Activated naive CD4-positive, alpha-beta T cell treated with anti-CD3 and anti-CD28 coated beads, Interleukin-2, amount 50 U/mL, for 72 hours (primary cell): Measurements from ENCODE around the gene BABAM2. TPM values are rescaled to one million over a fixed set of nuclear protein-coding genes. Genes with fewer than 3 reads are reported as not detected.

Source experiments
- ATAC-seq, 2 donors: fragments of 150-1000 bp; cut with Tn5 transposase; 2 replicates each; pipeline ENCODE4 v1.10.0; 2021; ENCODE audit warnings: mild to moderate bottlenecking in 2 of 2, moderate library complexity in 2 of 2
- DNase-seq, 2 donors: peaks; one replicate each; pipeline ENCODE4 v3.0.0; 2021 to 2022; ENCODE audit warnings: low spot score in 2 of 2
- H3K27ac Mint-ChIP-seq, 2 donors: one replicate each; pipeline ENCODE4 v1.8.0; 2022; ENCODE audit warnings: mild to moderate bottlenecking in 2 of 2, mixed read lengths in 2 of 2
- H3K36me3 Mint-ChIP-seq, 2 donors: one replicate each; pipeline ENCODE4 v1.8.0; 2022; ENCODE audit warnings: mixed read lengths in 2 of 2
- H3K9me3 Mint-ChIP-seq, 2 donors: one replicate each; pipeline ENCODE4 v1.8.0; 2022; ENCODE audit warnings: mixed read lengths in 2 of 2
- total RNA-seq, 2 donors: library from RNA; stranded (reverse); gene quantifications; one replicate each; pipeline ENCODE4 v1.2.3, GENCODE V29; 2022

The BABAM2 gene
- total RNA-seq, 2 donors from 2014 or later = 45.2 to 59.8 TPM

GRCh38 chr2:27891673-27892105, 1.2 kb downstream of the BABAM2 start:
- peaks cover 5 to 9% of the 10 kb centered on the region in 2 donors for H3K9me3 Mint-ChIP-seq
- H3K36me3 Mint-ChIP-seq = peaks cover 29 to 63% of the 10 kb centered on the region in 2 donors
- no peak for ATAC-seq

DNA sequence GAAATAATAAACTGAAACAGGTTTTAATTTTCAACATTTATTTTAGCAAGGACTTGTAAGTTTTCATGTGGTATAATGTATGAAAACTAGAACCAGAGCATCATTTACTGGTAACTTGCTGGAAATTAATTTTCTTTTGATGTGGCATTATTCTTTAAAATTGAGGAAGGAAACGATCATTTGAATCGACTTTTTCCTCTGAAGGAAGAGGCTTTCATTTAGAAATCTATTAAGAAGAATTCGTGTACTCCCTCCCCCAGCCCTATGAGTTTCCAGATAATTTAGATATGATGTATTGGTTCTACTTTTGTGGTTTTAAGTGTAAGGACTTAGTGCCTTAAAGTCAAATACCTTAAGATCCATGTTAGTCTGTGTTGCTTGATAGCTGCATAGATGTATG, 2.5 kb downstream of the BABAM2 start:
- Mint-ChIP-seq H3K9me3 (peaks cover 5 to 9% of the 10 kb centered on the region in 2 donors), H3K36me3 (peaks cover 35 to 76% of the 10 kb centered on the region in 2 donors), H3K27ac (peak overlapping the region; percentile 79 to 97)
- ATAC-seq (no peak), DNase-seq (no peak)

More at GRCh38 chr2:27891673-27892105, 1.2 kb downstream of the BABAM2 start:
- H3K27ac Mint-ChIP-seq = peak overlapping the region; percentile 97 to 99
- no peak for DNase-seq

- peaks cover 0 to 4% of the 10 kb centered on the region in 2 donors for H3K9me3 Mint-ChIP-seq
- peak overlapping the region in 1 of 2 donors; percentile 75 for H3K27ac Mint-ChIP-seq
- H3K36me3 Mint-ChIP-seq = peaks cover 28 to 65% of the 10 kb centered on the region in 2 donors
- peak in 1 of 2 donors; percentile 36 for ATAC-seq
- DNase-seq = no peak
Observed at GRCh38 chr2:27897717-27898116, 7.2 kb downstream of the BABAM2 start.

GRCh38 chr2:27901234-27901633, 10.7 kb downstream of the BABAM2 start:
- no peak overlapping the region for H3K27ac Mint-ChIP-seq
- peaks cover 27 to 67% of the 10 kb centered on the region in 2 donors for H3K36me3 Mint-ChIP-seq
- peaks cover 4 to 16% of the 10 kb centered on the region in 2 donors for H3K9me3 Mint-ChIP-seq
- DNase-seq = no peak
- ATAC-seq = peak; percentile 65 to 72

GRCh38 chr2:27902098-27902497, 11.6 kb downstream of the BABAM2 start:
- peak; percentile 69 to 94 for ATAC-seq
- H3K27ac Mint-ChIP-seq = peak overlapping the region in 1 of 2 donors; percentile 97
- peaks cover 19 to 67% of the 10 kb centered on the region in 2 donors for H3K36me3 Mint-ChIP-seq
- no peak for DNase-seq
- H3K9me3 Mint-ChIP-seq = peaks cover 4 to 16% of the 10 kb centered on the region in 2 donors

DNA sequence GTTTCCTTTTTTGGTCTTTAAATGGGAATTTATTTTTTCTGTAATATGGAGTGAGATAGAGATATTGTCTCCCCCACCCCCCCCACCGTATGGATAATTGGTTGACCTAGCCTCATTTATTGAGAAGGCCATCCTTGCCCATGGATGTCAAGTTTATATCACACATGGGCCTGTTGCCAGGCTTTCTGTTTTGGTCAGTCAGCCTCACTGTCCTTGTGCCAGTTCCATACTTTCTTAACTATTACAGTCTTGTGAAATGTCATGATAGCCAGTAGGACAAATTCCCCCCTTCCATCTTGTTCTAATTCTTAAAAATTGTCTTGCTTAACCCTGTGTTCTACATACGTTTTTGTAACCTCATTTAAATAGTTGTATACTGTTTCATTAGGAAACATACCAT, 12.5 kb downstream of the BABAM2 start:
- no peak for ATAC-seq
- Mint-ChIP-seq H3K36me3 (peaks cover 16 to 64% of the 10 kb centered on the region in 2 donors), H3K9me3 (peaks cover 4 to 16% of the 10 kb centered on the region in 2 donors), H3K27ac (peak overlapping the region in 1 of 2 donors; percentile 45)
- no peak for DNase-seq

DNA sequence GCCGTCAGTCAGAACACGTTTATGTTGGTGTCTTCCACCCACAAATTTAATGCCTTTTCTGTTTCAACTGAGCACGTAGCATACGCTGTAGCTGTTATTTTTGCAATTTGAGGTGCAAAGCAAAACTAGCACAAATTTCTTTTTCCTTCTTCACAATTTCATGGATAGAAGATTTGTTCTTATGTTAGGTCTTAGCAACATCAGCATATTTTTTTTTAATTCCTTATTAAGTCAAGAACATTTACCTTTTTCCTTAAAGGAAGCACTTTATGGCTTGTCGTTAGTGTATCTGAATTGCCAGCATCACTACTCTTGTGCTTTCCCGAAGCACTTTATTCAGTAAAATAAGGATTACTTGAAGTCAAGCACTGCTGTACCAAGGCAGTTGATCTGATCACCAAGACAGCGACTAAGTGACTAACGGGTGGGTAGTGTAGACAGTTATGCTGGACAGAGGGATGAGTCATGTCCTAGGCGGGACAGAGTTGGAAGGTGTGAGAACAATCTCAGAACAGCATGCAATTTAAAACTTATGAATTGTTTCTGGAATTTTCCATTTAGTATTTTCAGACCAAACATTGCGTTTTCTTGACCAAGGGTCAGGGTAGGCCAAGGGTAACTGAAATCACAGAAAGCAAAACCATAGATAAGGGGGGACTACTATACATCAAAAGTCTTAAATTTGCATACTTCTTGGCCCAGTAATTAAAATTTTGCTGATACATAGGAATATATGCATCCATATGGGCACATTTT, 13.3 kb downstream of the BABAM2 start:
- Mint-ChIP-seq H3K9me3 (peaks cover 4 to 16% of the 10 kb centered on the region in 2 donors), H3K36me3 (peaks cover 9 to 63% of the 10 kb centered on the region in 2 donors), H3K27ac (no peak overlapping the region)
- DNase-seq = no peak
- ATAC-seq = peak in 1 of 2 donors; percentile 64

DNA sequence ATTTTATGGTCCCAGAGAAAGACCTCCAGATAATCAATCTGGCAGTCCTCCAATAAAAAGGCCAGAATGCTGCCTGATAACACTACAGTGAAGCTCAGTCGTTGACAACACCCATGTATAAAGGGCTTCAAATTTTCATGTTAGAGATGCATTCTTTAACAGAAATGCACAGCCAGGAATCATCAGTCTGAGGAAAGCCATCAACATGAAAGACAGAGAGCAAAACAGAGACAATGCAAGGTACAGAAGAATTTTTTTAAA, 13.8 kb downstream of the BABAM2 start:
- DNase-seq = no peak
- ATAC-seq = no peak
- Mint-ChIP-seq H3K36me3 (peaks cover 9 to 65% of the 10 kb centered on the region in 2 donors), H3K9me3 (peaks cover 4 to 16% of the 10 kb centered on the region in 2 donors), H3K27ac (no peak overlapping the region)

- Mint-ChIP-seq H3K36me3 (peaks cover 9 to 68% of the 10 kb centered on the region in 2 donors), H3K9me3 (peaks cover 4 to 16% of the 10 kb centered on the region in 2 donors), H3K27ac (no peak overlapping the region)
- ATAC-seq (no peak), DNase-seq (no peak)
Observed at GRCh38 chr2:27906074-27906473, 15.5 kb downstream of the BABAM2 start.

DNA sequence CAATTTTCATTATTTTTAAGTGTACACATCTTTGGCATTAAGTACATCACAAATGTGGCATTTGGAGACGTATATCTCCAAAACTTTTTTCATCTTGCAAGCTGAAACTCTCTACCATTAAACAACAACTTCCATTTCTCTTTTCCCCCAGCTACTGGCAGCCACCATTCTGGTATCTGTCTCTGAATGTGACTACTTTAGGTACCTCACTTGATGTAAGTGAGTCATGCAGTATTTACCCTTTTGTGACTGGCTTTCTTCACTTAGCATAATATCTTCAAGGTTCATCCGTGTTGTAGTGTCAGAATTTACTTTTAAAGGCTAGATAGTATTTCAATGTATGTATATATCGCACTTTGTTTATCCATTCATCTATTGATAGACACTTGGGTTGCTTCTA, 17.0 kb downstream of the BABAM2 start:
- H3K36me3 Mint-ChIP-seq = peaks cover 10 to 74% of the 10 kb centered on the region in 2 donors
- DNase-seq = no peak
- peaks cover 4 to 16% of the 10 kb centered on the region in 2 donors for H3K9me3 Mint-ChIP-seq
- no peak overlapping the region for H3K27ac Mint-ChIP-seq
- peak; percentile 75 to 79 for ATAC-seq

GRCh38 chr2:27909901-27910300, 19.4 kb downstream of the BABAM2 start:
- peaks cover 0 to 3% of the 10 kb centered on the region in 2 donors for H3K9me3 Mint-ChIP-seq
- H3K27ac Mint-ChIP-seq = no peak overlapping the region
- ATAC-seq = no peak
- peaks cover 4 to 55% of the 10 kb centered on the region in 2 donors for H3K36me3 Mint-ChIP-seq
- no peak for DNase-seq

DNA sequence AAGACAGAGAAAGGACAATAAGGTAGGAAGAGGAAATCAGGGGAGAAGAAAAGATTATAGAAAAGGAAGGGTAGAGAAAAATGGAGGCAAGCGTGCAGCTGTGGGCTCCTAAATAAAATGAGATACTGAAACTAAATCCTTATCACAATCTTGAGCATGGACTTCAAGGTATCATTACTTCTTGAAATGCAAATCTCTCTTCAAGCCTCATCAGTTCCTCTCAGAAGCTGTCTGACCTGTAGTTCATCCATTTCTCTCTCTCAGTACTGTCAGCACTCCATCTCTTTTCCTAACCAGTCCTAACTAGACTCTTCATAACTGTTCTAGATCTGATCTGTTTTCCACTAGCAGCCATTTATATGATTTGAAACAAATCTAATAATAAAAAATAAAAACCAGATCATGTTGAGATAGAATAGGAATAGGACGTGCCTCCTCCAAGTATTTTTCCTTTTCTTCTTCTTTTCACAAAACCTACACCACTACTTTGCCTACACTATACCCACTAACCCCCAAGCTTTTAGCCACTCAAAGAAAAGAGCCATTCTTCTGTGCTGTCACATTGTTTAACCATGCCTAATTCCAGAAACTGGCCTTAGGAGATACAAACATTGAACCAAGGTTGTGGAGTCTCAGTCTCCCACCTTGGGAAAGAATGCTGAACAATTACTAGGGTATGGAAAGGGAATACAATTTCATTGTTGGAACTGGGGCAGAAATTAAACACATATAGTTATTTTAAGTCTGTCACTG, 21.1 kb downstream of the BABAM2 start:
- DNase-seq = no peak
- no peaks in the 10 kb centered on the region for H3K9me3 Mint-ChIP-seq
- peaks cover 4 to 40% of the 10 kb centered on the region in 2 donors for H3K36me3 Mint-ChIP-seq
- no peak for ATAC-seq
- H3K27ac Mint-ChIP-seq = no peak overlapping the region

- H3K27ac Mint-ChIP-seq = no peak overlapping the region
- peaks cover 4 to 32% of the 10 kb centered on the region in 2 donors for H3K36me3 Mint-ChIP-seq
- ATAC-seq = no peak
- no peaks in the 10 kb centered on the region for H3K9me3 Mint-ChIP-seq
- DNase-seq = no peak
Observed at GRCh38 chr2:27912512-27912911, 22.0 kb downstream of the BABAM2 start.

DNA sequence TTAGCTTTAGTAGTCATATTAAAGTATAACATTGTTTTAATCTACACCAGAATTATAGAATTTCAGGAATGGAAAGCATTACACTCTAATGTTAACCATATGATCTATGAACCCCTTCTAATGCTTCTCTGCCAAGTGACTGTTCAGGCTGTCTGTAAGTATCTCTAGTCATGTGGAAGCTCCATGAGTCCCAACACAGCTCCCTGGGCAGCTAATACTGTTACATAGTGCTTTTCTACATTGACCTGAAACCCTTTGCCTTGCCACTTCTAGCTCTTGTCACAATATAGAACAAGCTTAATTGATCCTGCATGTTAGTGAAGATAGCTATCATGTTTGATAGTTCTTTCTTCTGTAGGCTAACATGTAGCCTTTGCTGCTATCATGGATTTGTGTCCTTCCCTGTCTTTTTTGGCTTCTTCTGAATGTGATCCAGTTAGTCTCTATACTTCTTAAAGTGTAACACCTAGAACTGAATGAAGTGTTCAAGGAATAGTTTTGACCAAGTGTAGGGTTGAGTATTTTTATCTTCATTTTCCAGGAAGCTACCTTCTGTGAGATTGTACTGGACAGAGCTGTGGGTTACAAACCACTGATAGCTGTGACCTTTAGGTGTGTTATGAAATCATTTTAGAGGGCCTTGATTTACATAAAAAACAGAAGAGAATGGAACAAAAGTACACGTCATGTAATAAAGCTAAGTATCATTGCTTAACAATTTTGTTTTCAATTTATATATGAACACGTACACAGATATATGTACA, 23.7 kb downstream of the BABAM2 start:
- H3K36me3 Mint-ChIP-seq = peaks cover 4 to 21% of the 10 kb centered on the region in 2 donors
- DNase-seq (no peak), ATAC-seq (peak in 1 of 2 donors; percentile 59)
- no peaks in the 10 kb centered on the region for H3K9me3 Mint-ChIP-seq
- no peak overlapping the region for H3K27ac Mint-ChIP-seq

GRCh38 chr2:27914805-27915175, 24.3 kb downstream of the BABAM2 start:
- Mint-ChIP-seq H3K9me3 (no peaks in the 10 kb centered on the region), H3K36me3 (peaks cover 4 to 15% of the 10 kb centered on the region in 2 donors), H3K27ac (no peak overlapping the region)
- ATAC-seq (no peak), DNase-seq (no peak)

GRCh38 chr2:27915191-27915590, 24.7 kb downstream of the BABAM2 start:
- Mint-ChIP-seq H3K9me3 (no peaks in the 10 kb centered on the region), H3K36me3 (peaks cover 4 to 12% of the 10 kb centered on the region in 2 donors), H3K27ac (no peak overlapping the region)
- DNase-seq = no peak
- ATAC-seq = no peak

- no peaks in the 10 kb centered on the region for H3K9me3 Mint-ChIP-seq
- peaks cover 4 to 12% of the 10 kb centered on the region in 2 donors for H3K36me3 Mint-ChIP-seq
- no peak overlapping the region for H3K27ac Mint-ChIP-seq
- ATAC-seq (no peak), DNase-seq (no peak)
Observed at GRCh38 chr2:27915874-27916273, 25.3 kb downstream of the BABAM2 start.
